GM21528 (cell line): Measurements from ENCODE around the gene TMEM54.

Source experiments
- ATAC-seq: cut with Tn5 transposase; IDR thresholded peaks from one replicate; pipeline ENCODE4 v1.9.1; 2021; ENCODE audit warnings: mild to moderate bottlenecking, moderate library complexity; ENCODE audit not compliant: unreplicated experiment, low FRiP score

The TMEM54 gene

GRCh38 chr1:32867151-32867550, 34.0 kb downstream of the TMEM54 start:
- no peak for ATAC-seq

- no peak for ATAC-seq
Measured at GRCh38 chr1:32865639-32866405, 35.4 kb downstream of the TMEM54 start.

GRCh38 chr1:32864375-32865019, 36.7 kb downstream of the TMEM54 start:
- ATAC-seq: no peak

- no peak for ATAC-seq
Measured at GRCh38 chr1:32863881-32864245, 37.3 kb downstream of the TMEM54 start.

GRCh38 chr1:32863218-32863880, 37.8 kb downstream of the TMEM54 start:
- no peak for ATAC-seq

GRCh38 chr1:32861904-32862695, 39.1 kb downstream of the TMEM54 start:
- ATAC-seq: no peak

- ATAC-seq: no peak
Measured at GRCh38 chr1:32860566-32860965, 40.6 kb downstream of the TMEM54 start.

- no peak for ATAC-seq
Measured at GRCh38 chr1:32859915-32860314, 41.3 kb downstream of the TMEM54 start.

- no peak for ATAC-seq
Measured at GRCh38 chr1:32858791-32859190, 42.4 kb downstream of the TMEM54 start.

- ATAC-seq: no peak
Measured at GRCh38 chr1:32858136-32858535, 43.1 kb downstream of the TMEM54 start.

- no peak for ATAC-seq
Measured at GRCh38 chr1:32855861-32856617, 45.1 kb downstream of the TMEM54 start.

- no peak for ATAC-seq
Measured at GRCh38 chr1:32848354-32849063, 52.7 kb downstream of the TMEM54 start.
